Purkinje cell (primary cell): ENCODE results near the gene S100A14. TPM values are rescaled to one million over a fixed set of nuclear protein-coding genes. Genes with fewer than 3 reads are reported as not detected.

Experiments used
- polyA plus RNA-seq: library from polyadenylated mRNA; unstranded; fragments of >200 nt; fragmentation: Nextera tagmentation; gene quantifications from 2 replicates; pipeline ENCODE4 v1.2.1, GENCODE V29; 2014

The S100A14 gene
- polyA plus RNA-seq = not detected in 2 replicates

DNA sequence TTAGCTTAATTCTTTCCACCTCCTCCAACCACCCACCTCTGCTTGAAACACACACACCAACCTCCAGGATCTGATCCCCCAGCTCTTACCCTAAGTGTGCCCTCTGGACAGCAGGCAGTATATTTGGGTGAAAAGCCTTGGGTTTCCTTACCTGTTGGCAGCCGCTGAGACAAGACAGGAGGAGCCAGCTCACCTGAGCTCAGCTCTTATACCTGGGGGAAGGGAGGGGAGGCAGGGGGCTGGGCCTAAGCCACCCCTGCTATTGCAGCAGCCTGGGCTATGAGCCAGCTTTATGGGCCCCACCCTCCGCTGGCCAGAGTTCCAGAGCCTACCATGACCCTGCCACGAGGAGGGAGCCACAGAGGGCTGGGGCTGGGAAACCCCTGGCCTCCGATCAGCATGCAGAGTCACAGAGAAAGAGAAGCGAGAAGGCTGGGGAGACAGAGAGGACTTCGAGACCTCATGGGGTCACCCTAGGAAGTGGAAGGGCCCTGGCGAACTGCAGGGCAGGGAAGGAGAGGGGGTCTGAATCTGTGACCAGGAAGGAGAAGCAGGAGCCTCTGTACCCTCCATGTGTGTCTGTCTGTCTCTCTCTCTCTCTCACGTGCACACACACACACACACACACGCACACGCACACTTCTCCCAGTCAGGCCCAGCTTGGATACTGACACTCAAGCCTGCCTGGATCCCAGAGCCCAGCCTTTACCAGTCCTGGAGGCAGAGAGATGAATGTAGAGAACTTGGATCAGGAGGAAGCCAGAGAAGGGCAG lies at the start of gene S100A14:
Gene S100A14, minus strand, starts transcription at position 182 of the 773 bp plus-strand sequence. CDS start 467 bp downstream, outside the sequence.

GRCh38 chr1:153658400-153659174 lies 42.5 kb upstream of the S100A14 start, which contains the start of gene SNAPIN:
Gene SNAPIN (plus strand): TSS chr1:153658703. CDS start chr1:153658744, 41 bp downstream.

DNA sequence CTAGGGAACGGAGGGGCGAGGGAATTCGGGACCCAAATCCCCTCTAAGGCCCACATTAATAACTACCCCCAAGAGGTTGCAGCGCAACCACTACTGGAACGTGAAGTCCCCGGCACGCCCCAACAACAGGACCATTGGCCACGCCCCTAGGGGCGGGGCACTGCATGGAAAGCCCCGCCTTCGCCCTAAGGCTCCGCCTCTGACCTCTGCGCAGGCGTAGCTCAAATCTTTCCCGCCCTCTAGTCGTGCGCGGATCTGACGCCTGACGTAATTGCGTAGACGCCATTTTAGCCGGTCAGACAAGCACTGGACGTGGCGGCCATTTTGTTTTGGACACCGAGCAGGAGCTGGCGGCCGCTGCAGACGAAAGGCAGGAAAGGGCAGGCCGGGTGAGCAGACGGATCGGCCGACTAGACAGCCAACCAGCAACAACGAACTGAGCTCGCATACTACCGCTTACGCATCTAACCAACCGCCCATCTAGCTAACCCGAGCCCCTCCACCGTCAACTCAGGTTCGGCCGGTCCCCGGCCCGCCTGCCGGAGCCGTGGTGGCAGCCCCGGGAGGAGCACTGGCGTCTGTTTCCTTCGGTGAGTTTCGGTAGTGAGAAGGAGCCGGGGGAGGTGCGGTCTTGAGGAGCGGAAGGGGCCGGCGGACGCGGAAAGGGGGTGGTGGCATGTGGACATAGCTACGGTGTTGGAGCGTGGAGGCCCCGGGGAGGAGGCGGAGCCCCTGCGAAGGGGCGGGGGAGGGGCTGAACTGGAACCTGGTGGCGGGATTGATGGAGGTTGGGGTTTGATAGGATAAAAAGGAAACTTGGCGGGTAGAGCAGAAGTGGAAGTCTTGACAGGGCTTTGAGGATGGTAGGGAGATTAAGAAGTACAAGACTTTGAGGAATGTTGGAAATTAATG lies 17.9 kb upstream of the S100A14 start, which contains the start of gene CHTOP:
Gene CHTOP, plus strand, starts transcription at position 313 of the 912 bp plus-strand sequence. CDS start 2,523 bp downstream, outside the sequence.

GRCh38 chr1:153627715-153628626 lies 11.8 kb upstream of the S100A14 start, which contains the start of gene S100A1:
Gene S100A1 (plus strand): TSS chr1:153628434. CDS start chr1:153630522, 2,088 bp downstream.

GRCh38 chr1:153626904-153627714 lies 11.0 kb upstream of the S100A14 start, which contains the start of gene S100A13:
Gene S100A13 (minus strand): TSS chr1:153627505. CDS start chr1:153626472, 1,033 bp downstream.

GRCh38 chr1:153612755-153613331 lies 3.3 kb downstream of the S100A14 start, which contains the start of gene S100A16:
Gene S100A16 (minus strand): TSS chr1:153613137. CDS start chr1:153608151, 4,986 bp downstream.

DNA sequence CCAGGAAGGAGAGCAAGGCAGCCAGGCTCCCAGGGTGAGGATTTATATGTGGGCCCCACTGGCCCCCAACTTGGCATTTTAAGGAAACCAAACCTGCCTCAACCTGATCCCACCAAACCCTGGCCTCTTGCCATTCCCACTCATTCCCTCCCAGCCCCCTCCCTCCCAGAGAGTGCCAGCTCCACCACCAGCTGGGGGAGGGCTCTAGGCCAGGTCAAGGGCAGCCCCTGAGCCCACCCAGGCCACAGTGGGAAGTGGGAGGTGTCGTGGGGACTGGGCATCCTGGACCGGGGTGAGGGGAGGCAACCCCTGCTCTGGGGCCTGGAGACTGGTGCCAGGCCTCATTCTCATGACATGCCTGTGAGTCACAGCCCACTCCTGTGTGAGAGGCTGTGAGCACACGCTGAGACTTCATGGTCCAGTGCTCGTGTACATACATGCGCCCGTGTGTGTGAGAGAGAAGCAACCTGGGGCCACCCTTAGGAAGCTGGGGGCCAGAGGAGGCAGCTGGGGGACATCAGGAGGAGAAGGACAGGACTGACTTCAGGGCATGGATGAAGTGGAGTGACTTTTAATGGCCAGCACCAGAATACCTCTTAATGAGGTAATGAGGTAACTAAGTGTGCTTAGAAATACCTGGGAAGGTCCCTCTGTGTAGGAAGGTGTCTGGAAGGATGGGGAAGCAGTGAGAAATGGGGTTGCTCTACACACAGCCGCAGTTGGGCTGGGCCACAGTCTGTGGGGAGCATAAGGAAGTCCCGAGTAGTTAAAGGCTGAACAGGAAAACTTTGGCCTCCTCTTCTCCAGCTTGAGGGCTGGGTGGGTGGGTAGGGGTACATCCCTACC lies 50.4 kb downstream of the S100A14 start, which contains the start of gene S100A2:
Gene S100A2, minus strand, starts transcription at position 316 of the 846 bp plus-strand sequence. CDS start 1,967 bp downstream, outside the sequence.

Other genes with a start within 250 kb of the S100A14 start
- gene S100A12, start 240.7 kb downstream of the S100A14 start, polyA plus RNA-seq = not detected in 2 replicates
- gene S100A8, start 225.3 kb downstream of the S100A14 start, polyA plus RNA-seq = not detected in 2 replicates
- gene S100A7A, start 199.8 kb downstream of the S100A14 start, polyA plus RNA-seq = not detected in 2 replicates
- not detected in 2 replicates for gene S100A7, start 155.7 kb downstream of the S100A14 start, polyA plus RNA-seq
- gene S100A6, start 80.3 kb downstream of the S100A14 start, polyA plus RNA-seq = 19.2 and 39.7 TPM in 2 replicates
- gene S100A5, start 75.4 kb downstream of the S100A14 start, polyA plus RNA-seq = not detected in 2 replicates
- 1.2 and 2.7 TPM in 2 replicates for gene S100A4, start 70.5 kb downstream of the S100A14 start, polyA plus RNA-seq
- gene S100A3, start 67.1 kb downstream of the S100A14 start, polyA plus RNA-seq = not detected in 2 replicates
- gene S100A2, start 50.5 kb downstream of the S100A14 start, polyA plus RNA-seq = not detected in 2 replicates
- 4.3 and 12.6 TPM in 2 replicates for gene S100A16, start 3.2 kb downstream of the S100A14 start, polyA plus RNA-seq
- 35.3 and 50.8 TPM in 2 replicates for gene S100A13, start 11.2 kb upstream of the S100A14 start, polyA plus RNA-seq
- not detected in 2 replicates for gene S100A1, start 12.1 kb upstream of the S100A14 start, polyA plus RNA-seq
- 26.9 and 28.4 TPM in 2 replicates for gene CHTOP, start 17.7 kb upstream of the S100A14 start, polyA plus RNA-seq
- 43.2 and 43.3 TPM in 2 replicates for gene SNAPIN, start 42.4 kb upstream of the S100A14 start, polyA plus RNA-seq
- gene ILF2, start 54.7 kb upstream of the S100A14 start, polyA plus RNA-seq = 91.4 and 99.4 TPM in 2 replicates
- 0.23 and 1.7 TPM in 2 replicates for gene NPR1, start 62.4 kb upstream of the S100A14 start, polyA plus RNA-seq
- gene INTS3, start 111.7 kb upstream of the S100A14 start, polyA plus RNA-seq = 12.1 and 16.4 TPM in 2 replicates
- gene SLC27A3, start 159.1 kb upstream of the S100A14 start, polyA plus RNA-seq = 1.2 and 5.0 TPM in 2 replicates